Pons (tissue), 1 donor: ENCODE results near the gene ITPA.
A peak's percentile ranks its signal among the peaks of the same experiment; 100 is the strongest.

Experiments used
- DNase-seq: peaks from one replicate; pipeline ENCODE4 v3.0.0-alpha.2; 2016; ENCODE audit warnings: low spot score

The ITPA gene

DNA sequence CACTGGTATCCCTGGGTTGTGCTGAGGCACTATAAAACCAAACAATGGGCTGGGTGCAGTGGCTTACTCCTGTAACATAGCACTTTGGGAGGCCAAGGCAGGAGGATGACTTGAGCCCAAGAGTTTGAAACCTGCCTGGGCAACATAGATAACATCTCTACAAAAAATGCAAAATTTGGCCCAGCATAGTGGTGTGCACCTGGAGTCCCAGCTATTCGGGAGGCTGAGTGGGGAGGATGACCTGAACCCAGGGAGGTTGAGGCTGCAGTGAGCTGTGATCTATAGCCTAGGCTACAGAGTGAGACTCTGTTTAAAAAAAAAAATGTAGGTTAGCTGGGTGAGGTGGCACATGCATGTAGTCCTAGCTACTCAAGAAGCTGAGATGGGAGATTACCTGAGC is 37.4 kb downstream of the ITPA start:
- no peak for DNase-seq

DNA sequence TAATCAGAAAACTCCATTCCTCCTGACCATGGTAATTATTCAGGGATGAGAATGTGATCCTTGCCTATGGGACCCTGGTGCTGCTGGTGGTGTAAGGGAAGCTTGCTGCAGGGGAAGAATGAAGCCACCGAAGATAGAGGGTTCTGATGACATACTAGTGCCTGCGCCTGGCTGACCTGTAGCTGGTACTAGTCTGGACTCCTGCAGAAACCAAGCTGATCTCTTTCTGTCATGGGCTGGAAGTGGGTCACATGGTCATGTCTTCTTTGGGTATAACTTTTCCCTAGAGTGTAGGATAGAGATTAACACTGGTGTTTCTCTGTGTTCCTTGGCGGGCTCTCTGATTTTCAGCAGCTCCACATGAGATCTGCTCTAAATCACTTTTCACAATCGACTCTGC is 38.3 kb downstream of the ITPA start:
- no peak for DNase-seq

DNA sequence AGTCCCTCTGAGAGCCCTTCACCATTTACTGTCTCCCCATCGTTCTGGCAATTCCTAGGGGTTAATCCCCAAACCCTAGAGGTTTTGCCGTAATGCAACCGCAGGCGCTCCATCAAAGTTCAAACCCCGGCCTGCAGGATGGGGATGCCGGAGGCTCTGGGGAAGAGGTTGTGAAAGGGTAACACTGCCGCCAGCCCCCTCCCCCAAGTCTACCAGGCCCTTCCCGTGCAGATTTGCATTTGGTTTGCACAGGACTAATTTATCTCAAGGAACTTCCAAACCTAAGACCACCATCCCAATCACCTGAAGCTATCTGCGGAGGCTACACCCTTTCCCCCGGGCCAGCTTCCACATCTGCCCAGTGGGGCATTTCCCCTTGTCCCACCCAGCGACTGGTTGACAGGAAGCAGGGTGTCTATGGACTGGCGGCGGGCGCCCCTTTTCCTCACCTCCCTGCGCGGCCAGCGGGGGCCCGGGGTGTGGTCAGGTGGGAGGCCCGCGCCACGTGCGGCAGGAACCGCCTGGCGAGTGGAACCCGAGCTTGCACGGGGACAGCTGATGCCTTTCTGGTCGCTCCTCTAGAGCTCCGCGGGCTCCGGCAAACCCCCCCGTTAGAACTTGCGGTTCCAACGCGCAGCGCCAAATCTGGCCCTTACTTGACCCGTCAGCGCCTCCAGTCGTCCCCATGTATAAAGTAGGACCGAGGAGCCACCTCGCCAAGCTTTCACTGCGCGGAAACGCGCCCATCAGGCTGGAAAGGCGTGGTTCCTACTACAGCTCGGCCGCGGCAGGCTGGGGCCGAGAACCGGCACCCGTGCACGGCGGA is 39.1 kb downstream of the ITPA start:
- no peak for DNase-seq

DNA sequence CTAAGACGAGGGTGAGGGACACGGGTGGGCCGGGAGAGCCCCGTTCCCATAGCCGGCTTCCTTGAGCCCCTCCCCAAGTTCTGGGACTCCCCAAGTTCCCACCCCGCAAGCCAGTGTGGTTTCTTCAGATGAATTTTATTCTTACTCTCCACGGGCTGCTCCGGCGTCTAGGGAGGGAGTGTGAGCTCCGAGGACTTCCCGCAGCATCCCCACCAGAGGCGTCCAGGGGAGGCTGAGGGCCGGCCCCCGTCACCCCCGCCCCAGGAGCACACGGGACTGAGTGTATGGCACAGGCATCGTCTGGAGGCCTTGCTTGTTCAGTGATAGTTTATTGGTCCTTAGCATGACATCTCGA is 39.7 kb downstream of the ITPA start:
- no peak for DNase-seq

DNA sequence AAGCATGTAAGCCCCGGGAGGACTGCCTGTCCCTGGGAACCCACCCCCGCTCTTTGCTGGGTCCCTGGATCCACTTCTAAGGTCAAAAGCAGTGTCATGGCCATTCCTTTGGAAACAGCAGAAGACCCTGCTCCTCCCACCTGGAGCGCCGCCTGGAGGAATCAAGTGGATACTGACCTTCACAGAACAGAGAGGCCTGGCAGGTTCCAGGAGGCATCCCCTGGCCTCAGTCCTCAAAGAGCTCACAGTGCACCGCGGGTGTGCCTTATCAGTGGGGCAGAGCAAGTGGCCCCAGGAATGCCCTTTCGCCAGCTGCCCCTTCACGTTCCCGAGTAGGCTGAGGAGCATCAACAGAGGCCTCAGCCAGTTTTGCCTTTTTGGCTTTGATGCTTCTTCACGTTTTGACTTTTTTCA is 40.8 kb downstream of the ITPA start:
- no peak for DNase-seq

DNA sequence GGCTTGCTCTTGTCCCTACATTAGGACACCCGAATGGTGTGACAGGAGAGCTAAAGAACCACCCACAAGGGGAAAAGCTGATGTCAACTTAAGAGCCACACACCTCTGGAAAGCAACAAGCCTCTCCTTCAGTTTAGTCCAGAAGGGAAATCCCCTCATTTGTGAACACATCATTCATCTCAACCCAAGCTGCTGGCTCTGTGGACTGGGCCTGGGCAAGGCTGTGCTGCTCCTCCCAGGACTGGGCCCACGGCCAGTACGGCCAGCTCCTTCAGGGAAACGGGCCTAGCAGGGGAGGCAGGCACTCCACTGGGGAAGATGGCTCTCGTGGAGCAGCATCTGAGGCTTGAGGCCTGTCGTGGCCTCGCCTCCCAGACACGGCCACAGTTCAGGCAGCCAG is 42.5 kb downstream of the ITPA start:
- peak; percentile 59 for DNase-seq

DNA sequence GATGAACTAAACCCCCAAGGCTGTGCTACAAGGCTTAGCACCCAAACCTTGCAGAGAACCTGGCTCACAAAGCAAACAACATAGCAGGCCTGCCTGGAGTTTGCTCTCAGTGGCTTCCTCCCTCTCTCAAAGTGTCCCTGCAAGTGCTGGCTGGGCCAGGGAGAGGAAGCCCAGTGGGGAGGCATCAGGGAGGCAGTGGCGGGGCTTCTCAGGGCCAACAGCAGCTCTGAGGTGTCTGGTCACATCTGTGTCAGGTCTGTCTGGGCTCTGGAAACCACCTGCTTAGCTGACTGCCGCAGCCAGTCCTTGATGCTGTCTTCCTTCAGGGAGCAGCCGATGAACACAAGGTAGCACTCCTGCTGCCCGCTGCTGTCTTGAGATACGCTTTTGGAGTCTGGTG is 46.4 kb downstream of the ITPA start:
- DNase-seq, result no peak

DNA sequence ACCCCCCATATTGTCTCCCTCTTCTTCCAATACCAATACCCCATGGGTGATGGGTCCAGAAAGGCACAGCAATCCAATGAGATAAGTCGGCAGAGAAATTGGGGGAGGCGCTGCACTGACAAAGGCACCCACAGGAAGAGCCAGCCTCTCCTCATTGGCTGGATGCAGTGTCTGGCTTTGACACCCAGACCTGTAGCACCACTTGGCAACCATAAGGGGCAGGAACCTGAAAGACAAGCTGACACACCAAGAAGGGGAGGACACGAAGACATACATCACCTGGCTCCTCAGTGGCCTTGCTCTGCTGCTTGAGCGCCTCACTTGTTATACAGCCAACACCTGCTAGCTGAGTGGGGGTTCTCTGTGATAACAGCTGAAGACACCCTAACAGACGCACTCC is 49.1 kb downstream of the ITPA start:
- no peak for DNase-seq

DNA sequence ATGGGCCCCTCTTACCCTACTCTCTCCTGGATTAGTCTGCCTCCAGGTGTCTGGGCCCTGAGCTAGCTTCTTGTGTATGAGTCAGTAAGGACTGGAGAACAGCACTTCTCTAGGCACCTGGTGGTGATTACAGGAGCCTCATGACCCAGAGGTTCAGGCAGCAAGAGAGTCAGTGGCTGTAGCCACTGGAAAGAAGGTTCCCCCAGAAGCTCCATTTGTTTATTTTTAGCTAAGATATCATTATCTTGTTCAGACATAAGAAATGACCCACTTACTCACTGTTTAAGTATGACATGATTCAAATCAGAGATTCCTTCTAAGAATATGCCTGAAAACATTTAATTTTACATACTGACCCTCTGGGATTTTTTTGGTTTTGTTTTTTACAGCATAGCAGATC is 53.3 kb downstream of the ITPA start:
- no peak for DNase-seq

DNA sequence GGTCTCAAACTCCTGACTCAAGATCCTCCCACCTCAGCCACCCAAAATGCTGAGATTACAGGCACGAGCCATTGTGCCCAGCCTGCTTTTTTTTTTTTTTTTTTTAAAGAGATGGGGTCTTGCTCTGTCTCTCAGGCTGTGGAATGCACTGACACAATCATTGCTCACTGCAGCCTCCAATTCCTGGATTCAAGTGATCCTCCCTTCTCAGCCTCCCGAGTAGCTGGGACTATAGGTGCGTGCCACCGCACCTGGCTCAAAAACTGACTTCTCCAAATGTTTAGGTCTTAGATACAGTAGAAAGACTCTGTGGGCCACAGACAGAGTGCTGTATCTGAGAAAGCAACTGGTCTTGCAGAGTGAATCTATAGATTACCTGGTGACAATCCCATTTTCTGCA is 60.8 kb downstream of the ITPA start:
- DNase-seq, result no peak

DNA sequence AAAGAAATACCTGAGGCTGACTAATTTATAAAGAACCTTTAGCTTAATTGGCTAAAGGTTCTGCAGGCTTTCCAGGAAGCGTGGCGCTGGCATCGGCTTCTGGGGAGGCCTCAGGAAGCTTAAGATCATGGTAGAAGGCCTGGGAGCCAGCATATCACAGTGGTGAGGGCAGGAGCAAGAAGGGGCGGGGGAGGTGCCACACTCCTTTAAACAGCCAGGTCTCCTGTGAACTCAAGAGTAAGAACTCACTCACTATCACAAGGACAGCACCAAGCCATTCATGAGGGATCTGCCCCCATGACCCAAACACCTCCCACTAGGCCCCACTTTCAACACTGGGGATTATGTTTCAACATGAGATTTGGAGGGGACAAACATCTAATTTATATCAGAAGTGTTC is 64.1 kb downstream of the ITPA start:
- DNase-seq, result no peak
